Measurements from ENCODE around the gene SUSD4.
A peak's percentile ranks its signal among the peaks of the same experiment; 100 is the strongest.
"Not testable (repeated sequence)": the region's sequence is repeated elsewhere in the genome, so short reads cannot be mapped to it uniquely, and the experiment has no call there.

Gene SUSD4

GRCh38 chr1:223251387-223251786, 112.6 kb downstream of the SUSD4 start:
- not testable (repeated sequence) for DNase-seq (ENCODE audit: low spot score)

- no peak for DNase-seq (ENCODE audit: low spot score)
Measured at GRCh38 chr1:223250632-223251015, 113.4 kb downstream of the SUSD4 start.

GRCh38 chr1:223249854-223250631, 113.9 kb downstream of the SUSD4 start:
- no peak for DNase-seq (ENCODE audit: low spot score)

- DNase-seq (ENCODE audit: low spot score) = peak; percentile 51
Measured at GRCh38 chr1:223248770-223249140, 115.2 kb downstream of the SUSD4 start.

- no peak for DNase-seq (ENCODE audit: low spot score)
Measured at GRCh38 chr1:223248001-223248769, 115.8 kb downstream of the SUSD4 start.

- no peak for DNase-seq (ENCODE audit: low spot score)
Measured at GRCh38 chr1:223246476-223247112, 117.4 kb downstream of the SUSD4 start.

GRCh38 chr1:223245983-223246382, 118.0 kb downstream of the SUSD4 start:
- no peak for DNase-seq (ENCODE audit: low spot score)

- no peak for DNase-seq (ENCODE audit: low spot score)
Measured at GRCh38 chr1:223245411-223245810, 118.6 kb downstream of the SUSD4 start.

GRCh38 chr1:223244366-223245103, 119.4 kb downstream of the SUSD4 start:
- peak; percentile 54 for DNase-seq (ENCODE audit: low spot score)

- DNase-seq (ENCODE audit: low spot score) = no peak
Measured at GRCh38 chr1:223243441-223244050, 120.4 kb downstream of the SUSD4 start.

GRCh38 chr1:223242971-223243370, 121.0 kb downstream of the SUSD4 start:
- no peak for DNase-seq (ENCODE audit: low spot score)

- DNase-seq (ENCODE audit: low spot score) = no peak
Measured at GRCh38 chr1:223242382-223242955, 121.5 kb downstream of the SUSD4 start.

- DNase-seq (ENCODE audit: low spot score) = no peak
Measured at GRCh38 chr1:223240122-223240521, 123.9 kb downstream of the SUSD4 start.

GRCh38 chr1:223235091-223235490, 128.9 kb downstream of the SUSD4 start:
- DNase-seq (ENCODE audit: low spot score) = no peak

- no peak for DNase-seq (ENCODE audit: low spot score)
Measured at GRCh38 chr1:223234534-223234933, 129.4 kb downstream of the SUSD4 start.

GRCh38 chr1:223234170-223234514, 129.8 kb downstream of the SUSD4 start:
- DNase-seq (ENCODE audit: low spot score) = no peak

GRCh38 chr1:223233410-223234169, 130.4 kb downstream of the SUSD4 start:
- peak; percentile 22 for DNase-seq (ENCODE audit: low spot score)

- no peak for DNase-seq (ENCODE audit: low spot score)
Measured at GRCh38 chr1:223233019-223233409, 131.0 kb downstream of the SUSD4 start.

GRCh38 chr1:223231581-223231980, 132.4 kb downstream of the SUSD4 start:
- no peak for DNase-seq (ENCODE audit: low spot score)

- no peak for DNase-seq (ENCODE audit: low spot score)
Measured at GRCh38 chr1:223231011-223231572, 132.9 kb downstream of the SUSD4 start.

Measured in CD4-positive, alpha-beta T cell treated with Interleukin-2 at 100 ng/mL for 4 hours (primary cell).